GM23248 (cell line): Measurements from ENCODE around the gene UGT3A1.

ENCODE experiments used
- EZH2 ChIP-seq: fragments of 200-600 bp; sonication (generic); IDR thresholded peaks from 2 replicates; pipeline ENCODE4 v1.6.1; 2018; ENCODE audit warnings: antibody characterized with exemption, mild to moderate bottlenecking; ENCODE audit not compliant: insufficient read depth, poor library complexity, severe bottlenecking
- EZH2phosphoT487 ChIP-seq: fragments of 200-600 bp; sonication (generic); IDR thresholded peaks from 2 replicates; pipeline ENCODE4 v1.6.1; 2018; ENCODE audit warnings: antibody characterized with exemption, moderate library complexity, mild to moderate bottlenecking, low read depth; ENCODE audit not compliant: insufficient read depth

GRCh38 chr5:35921930-35922329 lies 69.3 kb downstream of the UGT3A1 start:
- TF ChIP-seq EZH2phosphoT487 = no peak
- TF ChIP-seq EZH2 = no peak
